Measurements from ENCODE around the gene TOR1A.
"Not testable (repeated sequence)": the region's sequence is repeated elsewhere in the genome, so short reads cannot be mapped to it uniquely, and the experiment has no call there.

The TOR1A gene

DNA sequence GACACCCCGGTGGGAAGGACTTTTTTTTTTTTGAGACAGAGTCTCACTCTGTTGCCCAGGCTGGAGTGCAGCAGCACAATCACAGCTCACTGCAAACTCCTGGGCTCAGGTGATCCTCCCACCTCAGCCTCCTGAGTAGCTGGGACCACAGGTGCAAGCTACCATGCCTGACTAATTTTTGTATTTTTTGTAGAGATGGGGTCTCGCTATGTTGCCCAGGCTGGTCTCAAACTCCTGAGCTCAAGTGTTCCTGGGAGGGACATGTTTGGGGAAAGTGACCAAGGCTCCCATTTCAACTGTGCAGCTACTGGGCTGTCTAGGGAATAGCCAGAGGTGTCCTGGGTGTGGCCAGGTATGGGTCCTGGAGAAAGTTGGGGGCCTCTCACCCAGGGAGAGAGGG, 27.9 kb downstream of the TOR1A start:
- H3K27ac ChIP-seq, H3K4me3 ChIP-seq: not testable (repeated sequence)

DNA sequence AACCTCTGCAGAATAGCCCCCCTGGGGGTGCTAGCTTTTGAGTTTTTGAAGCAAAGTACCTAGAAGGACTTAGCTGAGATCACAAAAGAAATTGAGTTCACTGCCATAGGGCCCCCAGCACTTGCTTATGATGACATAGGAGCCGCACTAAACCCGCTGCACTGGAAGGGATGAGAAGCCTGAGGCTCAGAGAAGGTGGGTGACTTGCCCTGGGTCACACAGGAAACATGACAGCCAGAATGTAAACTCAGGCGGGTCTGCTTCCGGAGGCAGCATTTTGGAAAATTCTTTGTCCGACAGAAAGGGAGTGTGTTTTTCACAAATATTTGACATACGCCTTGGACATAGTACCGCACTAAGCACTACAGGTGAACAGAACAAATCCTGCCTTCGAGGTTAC, 29.4 kb downstream of the TOR1A start:
- H3K27ac ChIP-seq, result no peak overlapping the region
- H3K4me3 ChIP-seq, result no peak overlapping the region

DNA sequence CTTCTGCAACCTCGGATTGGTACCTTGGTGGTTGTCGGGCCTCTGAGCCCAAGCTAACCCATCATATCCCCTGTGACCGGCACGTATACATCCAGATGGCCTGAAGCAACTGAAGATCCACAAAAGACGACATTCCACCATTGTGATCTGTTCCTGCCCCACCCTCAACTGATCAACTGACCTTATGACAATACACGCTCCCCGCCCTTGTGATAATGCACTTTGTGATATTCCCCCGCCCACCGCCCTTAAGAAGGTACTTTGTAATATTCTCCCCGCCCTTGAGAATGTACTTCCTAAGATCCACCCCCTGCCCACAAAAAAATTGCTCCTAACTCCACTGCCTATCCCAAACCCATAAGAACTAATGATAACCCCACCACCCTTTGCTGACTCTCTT, 37.5 kb downstream of the TOR1A start:
- no peak overlapping the region for H3K4me3 ChIP-seq

DNA sequence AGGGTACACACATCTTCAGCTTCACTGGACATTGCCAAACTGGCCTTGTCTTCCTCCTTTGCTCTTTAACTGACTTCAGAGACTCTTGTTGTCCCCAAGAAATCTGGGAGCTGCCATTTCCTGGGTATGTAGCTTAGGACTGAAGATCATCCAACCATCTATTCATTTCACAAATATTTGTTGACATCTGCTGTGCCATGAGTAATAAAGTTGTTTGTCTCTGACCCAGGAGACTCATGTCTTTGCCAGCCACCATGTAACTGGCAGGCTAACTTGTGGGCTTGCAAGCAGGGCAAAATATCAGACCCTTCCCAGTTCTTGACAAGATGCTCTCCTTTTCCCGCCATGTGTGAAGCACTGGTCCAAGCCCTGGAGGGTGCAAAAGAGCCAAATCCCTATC, 38.1 kb downstream of the TOR1A start:
- no peak overlapping the region for H3K4me3 ChIP-seq
- H3K27ac ChIP-seq, result no peak overlapping the region

More for the DNA sequence above, 37.5 kb downstream of the TOR1A start:
- H3K27ac ChIP-seq, result no peak overlapping the region

DNA sequence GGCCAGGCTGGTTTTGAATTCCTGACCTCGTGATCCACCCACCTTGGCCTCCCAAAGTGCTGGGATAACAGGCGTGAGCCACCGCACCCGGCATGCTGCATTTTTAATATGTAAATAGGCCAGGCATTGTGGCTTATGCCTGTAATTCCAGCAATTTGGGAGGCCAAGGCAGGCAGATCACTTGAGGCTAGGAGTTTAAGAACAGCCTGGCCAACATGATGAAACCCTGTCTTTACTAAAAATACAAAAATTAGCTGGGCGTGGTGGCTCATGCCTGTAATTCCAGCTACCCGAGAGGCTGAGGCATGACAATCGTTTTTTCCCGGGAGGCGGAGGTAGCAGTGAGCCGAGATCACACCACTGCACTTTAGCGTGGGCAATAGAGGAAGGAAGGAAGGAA, 39.0 kb downstream of the TOR1A start:
- not testable (repeated sequence) for H3K4me3 ChIP-seq, H3K27ac ChIP-seq

DNA sequence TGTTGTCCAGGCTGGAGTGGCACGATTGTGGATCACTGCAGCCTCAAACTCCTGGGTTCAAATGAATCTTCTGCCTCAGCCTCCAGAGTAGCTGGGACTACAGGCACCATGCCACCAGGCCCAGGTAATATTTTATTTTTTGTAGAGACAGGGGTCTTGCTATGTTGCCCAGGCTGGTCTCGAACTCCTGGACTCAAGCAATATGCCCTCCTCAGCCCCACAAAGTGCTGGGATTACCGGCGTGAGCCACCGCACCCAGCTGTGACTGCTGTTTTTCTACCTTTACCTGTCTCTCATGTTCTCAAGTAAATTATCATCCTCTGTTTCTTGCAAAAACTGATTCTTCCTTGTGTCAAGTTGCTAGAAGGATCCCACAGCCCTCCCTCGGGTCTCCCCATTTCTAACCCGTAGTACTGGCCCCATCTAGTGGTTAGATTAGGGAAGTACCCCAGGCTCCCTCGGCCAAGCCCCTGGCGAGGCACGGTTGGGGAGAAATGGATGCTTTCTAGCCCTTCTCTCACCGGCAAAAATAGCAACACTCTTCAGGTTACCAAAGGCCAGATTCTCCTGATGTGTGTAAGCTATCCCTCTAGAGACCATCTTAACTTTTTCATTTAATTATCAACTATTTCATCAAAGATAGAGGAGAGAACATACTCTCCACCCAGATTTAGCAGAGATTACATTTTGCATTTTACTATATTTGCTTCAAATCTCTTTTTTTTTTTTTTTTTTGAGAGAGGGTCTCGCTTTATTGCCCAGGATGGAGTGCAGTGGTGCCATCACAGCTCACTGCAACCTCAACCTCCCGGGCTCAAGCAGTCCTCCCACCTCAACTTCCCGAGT, 40.2 kb downstream of the TOR1A start:
- no peak overlapping the region for H3K27ac ChIP-seq

DNA sequence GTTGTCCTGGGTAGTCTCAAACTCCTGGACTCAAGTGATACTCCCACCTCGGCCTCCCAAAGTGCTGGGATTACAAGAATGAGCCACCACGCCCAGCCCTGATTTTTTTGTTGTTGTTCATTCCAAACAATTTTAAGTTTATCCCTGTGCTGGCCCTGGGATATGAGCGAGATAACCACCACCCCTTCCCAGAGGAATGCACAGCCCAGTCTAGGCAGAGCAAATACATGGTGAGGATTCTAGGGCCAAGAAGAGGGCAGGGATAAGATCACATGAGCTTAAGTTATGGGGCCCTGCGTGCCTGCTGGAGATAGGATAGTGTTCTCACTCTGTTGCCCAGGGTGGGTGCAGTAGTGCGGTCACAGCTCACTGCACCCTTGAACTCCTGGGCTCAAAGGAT, 42.0 kb downstream of the TOR1A start:
- Histone ChIP-seq H3K27ac (no peak overlapping the region), H3K4me3 (no peak overlapping the region)

More for the DNA sequence above, 40.2 kb downstream of the TOR1A start:
- no peak overlapping the region for H3K4me3 ChIP-seq

DNA sequence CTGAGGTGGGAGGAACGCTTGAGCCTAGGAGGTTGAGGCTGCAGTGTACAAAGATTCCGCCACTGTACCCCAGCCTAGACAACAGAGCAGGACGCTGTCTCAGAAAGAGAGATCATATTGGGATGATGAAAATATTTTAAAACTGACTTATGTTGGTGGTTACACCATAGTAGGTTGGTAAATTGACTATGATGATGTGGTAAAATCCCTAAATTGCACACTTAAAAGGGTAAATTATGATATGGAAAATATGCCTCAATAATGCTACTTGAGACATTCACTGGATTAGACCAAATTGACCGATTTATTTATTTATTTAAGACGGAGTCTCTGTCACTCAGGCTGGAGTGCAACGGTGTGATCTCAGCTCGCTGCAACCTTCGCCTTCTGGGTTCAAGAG, 42.8 kb downstream of the TOR1A start:
- H3K27ac ChIP-seq, result no peak overlapping the region
- H3K4me3 ChIP-seq, result no peak overlapping the region

DNA sequence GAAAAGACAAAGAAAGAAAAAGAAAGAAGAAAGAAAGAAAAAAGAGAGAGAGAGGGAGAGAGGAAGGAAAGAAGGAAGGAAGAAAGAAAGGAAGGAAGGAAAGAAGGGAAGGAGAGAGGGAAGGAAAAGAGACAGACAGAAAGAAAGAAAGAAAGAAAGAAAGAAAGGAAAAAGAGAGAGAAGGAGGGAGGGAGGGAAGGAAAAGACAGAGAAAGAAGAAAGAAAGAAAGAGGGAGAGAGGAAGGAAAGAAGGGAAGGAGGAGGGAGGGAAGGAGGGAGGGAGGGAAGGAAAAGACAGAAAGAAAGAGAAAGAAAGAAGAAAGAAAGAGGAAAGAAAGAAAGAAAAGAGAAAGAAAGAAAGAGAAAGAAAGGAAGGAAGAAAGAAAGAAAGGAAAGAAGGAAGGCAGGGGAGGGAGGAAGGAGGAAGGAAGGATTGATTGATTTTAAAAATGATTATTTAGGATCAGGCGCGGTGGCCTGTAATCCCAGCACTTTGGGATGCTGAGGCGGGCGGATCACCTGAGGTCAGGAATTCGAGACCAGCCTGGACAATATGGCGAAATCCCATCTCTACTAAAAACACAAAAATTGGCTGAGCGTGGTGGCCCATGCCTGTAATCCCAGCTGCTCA, 44.3 kb downstream of the TOR1A start:
- Histone ChIP-seq H3K27ac (no peak overlapping the region), H3K4me3 (no peak overlapping the region)

DNA sequence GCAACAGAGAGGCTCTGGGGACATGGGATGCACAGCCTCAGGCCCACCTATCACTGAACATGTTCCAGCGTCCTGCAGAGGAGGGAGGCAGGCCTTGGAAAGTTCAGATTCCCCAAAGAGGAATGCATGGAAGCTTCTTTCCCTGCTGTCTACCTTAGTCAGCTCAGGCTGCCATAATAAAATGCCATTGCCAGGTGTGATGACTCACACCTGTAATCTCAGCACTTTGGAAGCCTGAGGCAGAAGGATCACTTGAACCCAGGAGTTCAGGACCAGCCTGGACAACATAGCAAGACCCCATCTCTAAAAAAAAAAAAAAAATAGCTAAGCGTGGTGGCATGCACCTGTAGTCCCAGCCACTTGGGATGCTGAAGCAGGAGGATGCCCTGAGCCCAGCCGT, 45.5 kb downstream of the TOR1A start:
- peak overlapping the region in 1 of 21 experiments; percentile 71 for H3K27ac ChIP-seq
- no peak overlapping the region for H3K4me3 ChIP-seq

DNA sequence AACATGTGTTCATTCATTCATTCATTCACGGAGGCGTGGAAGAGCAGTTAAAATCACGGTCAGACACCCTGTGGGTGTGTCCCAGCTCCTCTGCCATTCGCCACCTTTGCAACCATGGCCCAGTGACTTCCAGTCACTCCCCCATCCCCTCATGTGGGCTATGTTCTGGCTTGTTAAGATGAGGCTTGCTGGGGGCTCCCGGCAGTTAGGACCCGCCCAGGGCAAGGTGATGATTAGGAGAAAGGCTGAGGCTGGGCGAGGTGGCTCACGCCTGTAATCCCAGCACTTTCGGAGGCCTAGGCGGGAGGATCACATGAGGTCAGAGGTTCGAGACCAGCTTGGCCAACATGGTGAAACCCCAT, 46.2 kb downstream of the TOR1A start:
- Histone ChIP-seq H3K27ac (peak overlapping the region in 12 of 21 experiments; percentile 3 to 84 (median 48)), H3K4me3 (no peak overlapping the region)

DNA sequence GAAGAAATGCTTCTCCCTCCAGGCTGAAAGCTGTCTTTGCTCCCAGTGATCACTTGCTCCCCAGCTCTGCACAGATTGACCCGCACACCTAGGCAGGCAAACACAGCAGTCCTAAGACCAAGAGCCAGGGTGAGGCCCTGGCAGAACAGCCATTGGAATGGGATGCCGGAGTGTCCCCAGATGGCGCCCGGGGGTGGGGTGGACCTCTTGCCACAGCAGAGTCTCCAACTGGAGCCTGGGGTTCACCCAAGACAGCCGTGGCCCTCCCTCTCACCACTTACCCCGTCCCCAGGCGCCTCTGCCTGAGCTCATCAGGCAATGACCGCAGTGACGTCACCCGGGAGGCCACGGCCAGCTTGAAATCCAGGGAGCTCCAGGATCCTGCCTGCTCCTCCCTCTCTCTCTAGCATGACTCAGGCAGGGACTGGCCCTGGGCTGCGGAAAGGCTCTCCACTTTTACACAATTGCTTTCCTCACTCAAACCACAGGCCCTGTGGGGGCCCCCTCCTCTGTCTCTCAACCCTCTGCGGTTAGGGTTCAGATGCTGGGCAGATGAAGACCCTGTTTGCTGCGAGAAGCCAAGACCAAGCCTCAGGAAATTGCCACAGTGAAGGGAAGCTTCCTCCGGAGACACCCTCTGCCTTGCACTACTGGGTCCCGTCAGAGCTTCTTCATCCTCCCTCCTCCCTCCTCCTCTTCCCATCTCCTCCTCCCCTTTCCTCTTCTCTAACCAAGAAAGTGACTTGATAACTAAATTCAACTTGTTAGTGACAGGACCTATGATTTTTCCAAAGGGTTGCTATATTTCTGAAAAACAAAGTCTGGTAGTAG, 46.8 kb downstream of the TOR1A start:
- H3K4me3 ChIP-seq, result no peak overlapping the region
- H3K27ac ChIP-seq, result peak overlapping the region in 18 of 21 experiments; percentile 10 to 84 (median 52)

DNA sequence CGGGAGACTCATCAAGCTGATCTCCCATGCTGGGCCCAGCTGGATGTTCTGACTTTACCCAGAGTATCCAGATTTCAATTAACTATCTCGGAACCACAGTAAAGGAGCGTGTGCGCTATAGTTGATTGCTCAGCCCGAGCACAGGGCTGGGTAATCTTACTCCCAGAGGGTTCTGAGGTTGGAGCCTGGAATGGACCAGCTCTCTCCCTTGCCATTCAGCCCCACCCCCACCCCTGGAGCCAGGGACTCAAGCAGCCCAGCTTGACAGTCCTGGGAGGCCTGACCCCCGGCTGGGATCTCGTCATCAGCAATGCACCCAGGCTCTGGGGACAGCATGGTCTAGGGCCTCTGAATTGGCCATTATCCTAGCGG, 47.4 kb downstream of the TOR1A start:
- peak overlapping the region in 16 of 21 experiments; percentile 10 to 84 (median 51) for H3K27ac ChIP-seq
- H3K4me3 ChIP-seq, result no peak overlapping the region

DNA sequence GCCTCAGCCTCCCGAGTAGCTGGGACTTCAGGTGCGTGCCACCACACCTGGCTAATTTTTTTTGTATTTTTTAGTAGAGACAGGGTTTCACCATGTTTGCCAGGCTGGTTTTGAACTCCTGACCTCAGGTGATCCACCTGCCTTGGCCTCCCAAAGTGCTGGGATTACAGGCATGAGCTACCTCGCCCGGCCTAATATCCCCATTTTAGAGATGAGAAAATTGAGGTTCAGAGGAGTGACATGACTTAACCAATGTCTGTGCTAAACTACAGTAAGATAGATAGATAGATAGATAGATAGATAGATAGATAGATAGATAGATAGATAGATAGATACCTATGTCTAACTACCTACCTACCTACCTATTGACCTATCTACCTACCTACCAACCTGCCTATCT, 47.8 kb downstream of the TOR1A start:
- H3K27ac ChIP-seq, result peak overlapping the region in 5 of 21 experiments; percentile 42 to 84 (median 75)
- H3K4me3 ChIP-seq, result not testable (repeated sequence)

DNA sequence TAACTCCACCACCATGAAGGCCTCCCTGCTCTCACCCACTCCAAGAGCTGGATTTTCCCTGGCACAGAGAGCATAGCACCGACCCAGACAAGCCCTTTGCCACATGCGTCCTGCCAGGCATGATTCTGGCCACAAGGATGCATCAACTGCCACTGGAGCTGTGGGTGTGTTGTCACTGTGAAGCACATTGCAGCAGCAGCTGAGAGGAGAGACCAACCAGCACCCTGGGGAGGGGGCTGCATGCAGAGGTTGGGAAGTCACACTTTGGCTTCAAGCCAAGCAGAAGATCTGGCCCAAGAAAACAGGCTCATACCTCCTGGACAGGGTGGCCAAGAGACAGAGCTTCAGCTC, 48.5 kb downstream of the TOR1A start:
- H3K27ac ChIP-seq, result peak overlapping the region in 2 of 21 experiments; percentile 0 to 45
- H3K4me3 ChIP-seq, result no peak overlapping the region

DNA sequence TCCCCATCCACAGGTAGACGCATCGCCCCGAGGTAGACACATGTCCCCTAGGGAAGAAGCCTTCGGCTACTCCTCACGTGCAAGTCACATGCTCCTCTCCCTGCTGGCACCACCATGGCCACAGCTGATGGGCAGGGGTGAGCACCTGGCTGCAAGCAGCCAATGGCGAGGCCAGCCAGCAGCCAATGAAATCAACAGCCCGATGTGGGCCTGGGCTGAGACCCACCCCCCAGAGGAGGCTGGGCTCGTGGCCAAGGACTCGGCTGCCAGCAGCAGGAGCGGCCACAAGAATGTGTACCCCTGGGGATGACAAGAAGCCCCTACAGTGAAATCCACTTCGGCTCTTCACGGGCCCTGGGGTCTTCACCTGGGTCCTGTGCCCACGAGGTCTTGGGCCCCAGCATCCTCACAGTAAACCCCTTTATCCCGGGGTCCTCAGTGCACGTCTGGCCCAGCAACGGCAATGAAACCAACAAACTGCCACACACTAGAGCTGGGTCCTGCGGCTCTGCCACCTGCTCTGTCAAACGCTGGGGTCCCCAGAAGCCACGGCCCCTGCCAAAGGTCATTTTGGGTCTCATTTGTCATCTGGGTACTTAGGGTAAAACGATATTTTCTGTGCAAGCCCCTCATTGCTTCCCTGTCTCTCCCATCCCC, 49.0 kb downstream of the TOR1A start:
- H3K4me3 ChIP-seq, result no peak overlapping the region
- H3K27ac ChIP-seq, result peak overlapping the region in 2 of 21 experiments; percentile 0 to 45

DNA sequence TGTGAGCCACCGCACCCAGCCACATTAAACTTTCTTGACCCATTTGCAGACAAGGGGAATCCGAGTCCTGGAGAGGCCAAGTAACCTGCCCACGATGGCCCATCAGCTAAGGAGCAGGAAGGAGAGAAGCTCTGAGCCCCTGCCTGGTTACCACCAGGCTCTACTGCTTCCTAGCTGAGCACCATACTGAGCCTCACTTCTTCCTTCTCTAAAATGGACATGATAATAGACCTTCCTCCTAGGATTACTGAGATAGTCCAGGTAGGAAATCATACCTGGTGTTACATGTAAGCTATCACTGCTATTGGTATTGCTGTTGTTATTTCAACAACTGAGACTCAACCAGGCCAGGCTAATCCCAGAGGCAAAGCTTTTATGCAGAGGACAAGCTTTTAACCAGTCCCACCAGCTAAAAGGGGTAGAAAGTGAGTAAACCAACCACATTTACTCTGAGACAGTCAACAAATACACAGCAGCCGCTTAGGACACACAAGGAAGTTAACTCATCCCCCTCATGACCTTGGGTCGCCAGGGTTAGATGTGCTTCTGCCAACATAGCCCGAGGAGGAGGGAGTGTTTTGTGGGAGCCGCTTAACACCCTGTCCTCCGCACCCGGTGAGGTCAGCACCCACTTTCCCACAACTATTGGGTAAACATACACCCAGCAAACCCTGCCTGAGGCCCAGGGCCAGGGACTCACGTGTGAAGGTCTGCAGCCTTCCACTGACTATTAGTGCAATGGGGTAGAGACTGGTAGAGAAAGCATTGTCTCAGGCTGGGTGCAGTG, 50.5 kb downstream of the TOR1A start:
- Histone ChIP-seq H3K4me3 (no peak overlapping the region), H3K27ac (no peak overlapping the region)

DNA sequence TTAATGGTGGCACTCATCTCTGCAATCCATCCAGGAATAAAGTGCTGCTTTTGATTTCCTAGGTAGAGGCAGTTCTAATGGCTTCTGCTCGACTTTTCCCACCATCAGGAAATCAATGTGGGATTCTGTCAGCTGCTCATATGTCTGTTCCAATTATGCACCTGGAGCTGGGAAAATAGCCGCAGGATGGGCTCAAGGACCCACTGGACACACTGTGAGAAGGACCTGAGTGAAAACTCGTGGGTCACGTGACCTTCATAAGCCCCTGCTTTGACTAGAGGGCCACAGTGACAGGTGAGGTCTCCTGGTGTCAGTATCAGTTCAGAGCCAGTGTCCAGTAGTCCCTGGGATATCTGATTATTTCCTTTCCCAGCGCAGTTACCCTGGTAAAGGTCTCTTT, 53.2 kb downstream of the TOR1A start:
- no peak overlapping the region for H3K27ac ChIP-seq

DNA sequence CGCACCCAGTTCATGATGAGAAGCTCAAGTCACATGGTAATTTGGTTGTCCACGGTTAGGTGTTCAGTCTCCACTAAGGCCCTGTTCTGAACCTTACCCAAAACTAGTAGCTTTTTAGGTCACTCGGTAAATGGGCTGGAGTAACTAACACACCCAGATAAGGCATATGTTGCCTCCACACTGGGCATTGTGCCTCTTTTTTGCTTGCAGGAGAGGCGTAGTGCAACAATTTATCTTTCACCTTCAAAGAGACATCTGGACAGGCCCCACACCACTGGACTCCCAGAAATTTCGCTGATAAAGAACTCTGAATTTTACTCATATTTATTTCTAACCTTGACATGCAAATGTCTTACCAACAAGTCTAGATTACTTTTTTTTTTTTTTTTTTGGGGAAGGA, 54.3 kb downstream of the TOR1A start:
- H3K27ac ChIP-seq, result no peak overlapping the region
- no peak overlapping the region for H3K4me3 ChIP-seq

More for the DNA sequence above, 53.2 kb downstream of the TOR1A start:
- no peak overlapping the region for H3K4me3 ChIP-seq
